ENCODE data around the gene MYEF2. TPM values are rescaled to one million over a fixed set of nuclear protein-coding genes. Genes with fewer than 3 reads are reported as not detected.

Gene MYEF2
- total RNA-seq, 1 donor from 2014 or later, result 45.9 TPM

DNA sequence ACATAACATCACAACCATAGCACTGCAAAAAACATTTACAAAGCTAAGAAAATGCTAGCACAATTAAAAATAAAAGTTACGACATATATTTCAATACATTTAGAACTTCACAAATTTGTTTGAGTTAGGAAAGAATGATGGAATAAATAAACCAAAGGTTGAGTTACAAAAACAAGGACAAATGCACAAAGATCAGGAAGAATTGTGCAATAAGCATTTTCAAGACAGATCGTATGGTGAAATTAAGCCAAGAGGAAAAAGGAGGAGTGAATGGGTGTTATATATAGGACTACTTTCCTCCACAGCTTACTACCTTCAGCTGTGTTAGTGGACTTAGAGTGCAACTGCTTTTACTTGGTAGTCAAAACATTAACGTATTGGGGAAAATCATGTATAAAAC is 7.4 kb upstream of the MYEF2 start:
- Histone ChIP-seq H3K36me3 (ENCODE audit: control insufficient read depth, insufficient read depth, low read length) (no peaks in the 10 kb centered on the region), H3K4me3 (ENCODE audit: low read depth, low read length) (no peak overlapping the region)

DNA sequence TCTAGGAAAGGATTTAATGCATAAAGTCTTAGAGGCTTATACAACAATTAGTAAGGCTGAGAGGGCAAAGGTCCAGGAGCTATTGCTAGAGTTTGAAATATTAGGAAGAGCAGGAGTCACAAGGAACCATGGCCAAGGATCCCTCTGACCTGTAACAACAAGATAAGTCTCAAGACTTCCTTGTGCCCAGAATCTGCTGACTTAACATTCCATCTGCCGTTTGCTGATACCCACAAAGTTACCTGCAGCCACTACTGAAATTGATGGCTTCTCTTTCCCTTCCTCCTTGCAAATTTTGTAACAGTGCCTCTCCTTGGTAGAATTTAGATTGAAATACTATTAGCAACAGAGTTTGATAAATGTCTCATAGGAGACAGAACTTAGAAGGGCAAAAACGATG is 4.7 kb upstream of the MYEF2 start:
- no peaks in the 10 kb centered on the region for H3K36me3 ChIP-seq (ENCODE audit: control insufficient read depth, insufficient read depth, low read length)
- no peak for TF ChIP-seq CTCF (IDR thresholded peaks at IDR 0.05; ENCODE audit: insufficient read depth, low read length, poor library complexity, severe bottlenecking)
- no peaks in the 10 kb centered on the region for H3K27me3 ChIP-seq (ENCODE audit: control insufficient read depth, insufficient read depth, low read length)
- DNase-seq (ENCODE audit: low read depth), result no peak
- no peak overlapping the region for H3K4me3 ChIP-seq (ENCODE audit: low read depth, low read length)

More for the DNA sequence above, 7.4 kb upstream of the MYEF2 start:
- no peaks in the 10 kb centered on the region for H3K27me3 ChIP-seq (ENCODE audit: control insufficient read depth, insufficient read depth, low read length)
- TF ChIP-seq CTCF (IDR thresholded peaks at IDR 0.05; ENCODE audit: insufficient read depth, low read length, poor library complexity, severe bottlenecking), result no peak
- no peak for DNase-seq (ENCODE audit: low read depth)

DNA sequence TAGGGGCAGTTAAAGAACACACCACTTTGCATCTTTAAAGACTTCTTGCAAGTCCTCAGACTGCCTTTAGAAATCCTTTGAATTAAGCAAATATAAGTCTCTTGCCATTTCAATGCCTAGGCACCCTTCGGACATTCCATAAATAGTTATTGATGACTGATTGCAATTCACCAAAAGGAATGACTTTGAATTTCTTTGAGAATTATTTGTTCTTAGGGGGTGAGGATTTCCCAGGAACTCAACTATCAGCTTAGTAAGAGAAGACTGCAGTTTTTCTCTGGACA is 495 bp upstream of the MYEF2 start:
- no peak for TF ChIP-seq CTCF (IDR thresholded peaks at IDR 0.05; ENCODE audit: insufficient read depth, low read length, poor library complexity, severe bottlenecking)
- Histone ChIP-seq H3K36me3 (ENCODE audit: control insufficient read depth, insufficient read depth, low read length) (no peaks in the 10 kb centered on the region), H3K4me3 (ENCODE audit: low read depth, low read length) (peak overlapping the region; percentile 94), H3K27me3 (ENCODE audit: control insufficient read depth, insufficient read depth, low read length) (no peaks in the 10 kb centered on the region)
- no peak for DNase-seq (ENCODE audit: low read depth)

GRCh38 chr15:48177383-48177765 is 721 bp downstream of the MYEF2 start:
- Histone ChIP-seq H3K4me3 (ENCODE audit: low read depth, low read length) (peak overlapping the region; percentile 94), H3K36me3 (ENCODE audit: control insufficient read depth, insufficient read depth, low read length) (no peaks in the 10 kb centered on the region), H3K27me3 (ENCODE audit: control insufficient read depth, insufficient read depth, low read length) (no peaks in the 10 kb centered on the region)
- DNase-seq (ENCODE audit: low read depth), result peak; percentile 34
- TF ChIP-seq CTCF (IDR thresholded peaks at IDR 0.05; ENCODE audit: insufficient read depth, low read length, poor library complexity, severe bottlenecking), result no peak

DNA sequence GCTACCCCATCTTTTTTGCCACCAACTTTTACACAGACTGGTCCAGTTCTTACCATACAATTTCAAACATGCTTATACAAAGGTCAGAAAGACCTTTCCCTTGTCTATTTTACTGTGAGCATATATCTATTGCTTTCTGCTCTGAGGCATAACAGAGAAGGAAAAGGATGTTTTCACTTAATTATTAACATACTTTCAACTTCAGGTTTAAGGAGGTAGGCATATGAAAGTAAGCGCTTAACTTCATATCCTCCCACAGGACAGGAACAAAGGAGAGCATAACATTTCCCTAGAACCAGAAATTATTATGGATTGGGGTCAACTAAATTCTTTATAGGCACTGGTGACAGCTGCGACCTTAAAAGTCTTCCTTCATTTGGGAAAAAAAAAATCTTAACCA is 1.1 kb downstream of the MYEF2 start:
- Histone ChIP-seq H3K4me3 (ENCODE audit: low read depth, low read length) (peak overlapping the region; percentile 94), H3K36me3 (ENCODE audit: control insufficient read depth, insufficient read depth, low read length) (no peaks in the 10 kb centered on the region), H3K27me3 (ENCODE audit: control insufficient read depth, insufficient read depth, low read length) (no peaks in the 10 kb centered on the region)
- DNase-seq (ENCODE audit: low read depth), result no peak
- TF ChIP-seq CTCF (IDR thresholded peaks at IDR 0.05; ENCODE audit: insufficient read depth, low read length, poor library complexity, severe bottlenecking), result no peak

- no peak for DNase-seq (ENCODE audit: low read depth)
- H3K36me3 ChIP-seq (ENCODE audit: control insufficient read depth, insufficient read depth, low read length), result no peaks in the 10 kb centered on the region
- no peak for TF ChIP-seq CTCF (IDR thresholded peaks at IDR 0.05; ENCODE audit: insufficient read depth, low read length, poor library complexity, severe bottlenecking)
- no peak overlapping the region for H3K4me3 ChIP-seq (ENCODE audit: low read depth, low read length)
- no peaks in the 10 kb centered on the region for H3K27me3 ChIP-seq (ENCODE audit: control insufficient read depth, insufficient read depth, low read length)
Observed at GRCh38 chr15:48176112-48176511, 2.0 kb downstream of the MYEF2 start.
